ENCODE measurements around the gene PPP1R7.

DNA sequence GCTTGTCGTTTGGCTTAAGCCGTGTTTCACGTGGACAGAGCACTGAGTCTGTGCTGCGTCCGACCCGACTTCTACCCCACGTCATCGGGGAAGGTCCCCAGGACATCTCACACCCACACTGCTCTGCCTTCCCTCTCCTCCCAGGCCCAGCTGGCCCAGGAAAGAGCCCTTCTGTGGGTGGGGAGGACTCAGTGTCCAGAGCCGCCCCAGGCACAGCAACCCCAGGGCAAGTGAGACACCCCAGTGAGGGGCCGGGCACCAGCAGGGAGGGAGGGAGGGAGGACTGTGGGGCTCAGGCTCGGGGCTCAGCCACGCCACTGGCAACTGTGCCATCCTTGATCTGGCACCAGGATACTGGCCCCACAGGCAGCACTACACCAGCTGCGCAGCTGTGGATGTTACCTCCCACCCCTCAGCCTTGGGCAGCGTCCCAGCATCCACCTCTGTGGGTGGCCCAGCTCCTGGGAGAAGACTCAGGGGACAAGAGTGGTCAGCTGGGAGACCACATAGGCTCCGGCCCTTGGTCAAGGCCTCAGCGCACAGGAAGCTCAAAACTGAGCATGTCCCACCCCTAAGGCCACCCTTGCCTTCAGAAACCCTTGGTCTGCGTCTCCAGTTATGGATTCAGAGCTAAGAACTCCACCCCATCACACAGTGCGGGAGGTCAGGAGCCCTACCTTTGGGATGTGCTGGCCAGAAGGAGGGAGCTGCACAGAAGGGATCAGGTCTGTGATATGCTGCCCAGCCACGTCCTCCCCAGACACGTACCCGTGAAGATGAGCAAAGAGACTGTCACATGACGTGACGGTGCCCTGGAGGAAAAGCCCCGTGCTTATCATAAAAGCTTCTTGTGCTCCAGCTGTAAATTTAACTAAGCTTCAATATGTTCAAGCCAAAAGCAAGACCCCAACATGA is 12.7 kb upstream of the PPP1R7 start:
- TF ChIP-seq POLR2AphosphoS5 (IDR thresholded peaks at IDR 0.05; ENCODE audit: low read depth, low read length): no peak
- no peak for TF ChIP-seq JUND (IDR thresholded peaks at IDR 0.05)
- no peak for TF ChIP-seq FOXM1 (IDR thresholded peaks at IDR 0.05; ENCODE audit: low read depth)
- TF ChIP-seq, protein P1, sequence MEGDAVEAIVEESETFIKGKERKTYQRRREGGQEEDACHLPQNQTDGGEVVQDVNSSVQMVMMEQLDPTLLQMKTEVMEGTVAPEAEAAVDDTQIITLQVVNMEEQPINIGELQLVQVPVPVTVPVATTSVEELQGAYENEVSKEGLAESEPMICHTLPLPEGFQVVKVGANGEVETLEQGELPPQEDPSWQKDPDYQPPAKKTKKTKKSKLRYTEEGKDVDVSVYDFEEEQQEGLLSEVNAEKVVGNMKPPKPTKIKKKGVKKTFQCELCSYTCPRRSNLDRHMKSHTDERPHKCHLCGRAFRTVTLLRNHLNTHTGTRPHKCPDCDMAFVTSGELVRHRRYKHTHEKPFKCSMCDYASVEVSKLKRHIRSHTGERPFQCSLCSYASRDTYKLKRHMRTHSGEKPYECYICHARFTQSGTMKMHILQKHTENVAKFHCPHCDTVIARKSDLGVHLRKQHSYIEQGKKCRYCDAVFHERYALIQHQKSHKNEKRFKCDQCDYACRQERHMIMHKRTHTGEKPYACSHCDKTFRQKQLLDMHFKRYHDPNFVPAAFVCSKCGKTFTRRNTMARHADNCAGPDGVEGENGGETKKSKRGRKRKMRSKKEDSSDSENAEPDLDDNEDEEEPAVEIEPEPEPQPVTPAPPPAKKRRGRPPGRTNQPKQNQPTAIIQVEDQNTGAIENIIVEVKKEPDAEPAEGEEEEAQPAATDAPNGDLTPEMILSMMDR (IDR thresholded peaks at IDR 0.05): no peak
- no peak for TF ChIP-seq SIN3A (IDR thresholded peaks at IDR 0.05; ENCODE audit: borderline replicate concordance, low read depth, low read length)
- TF ChIP-seq, protein P2, sequence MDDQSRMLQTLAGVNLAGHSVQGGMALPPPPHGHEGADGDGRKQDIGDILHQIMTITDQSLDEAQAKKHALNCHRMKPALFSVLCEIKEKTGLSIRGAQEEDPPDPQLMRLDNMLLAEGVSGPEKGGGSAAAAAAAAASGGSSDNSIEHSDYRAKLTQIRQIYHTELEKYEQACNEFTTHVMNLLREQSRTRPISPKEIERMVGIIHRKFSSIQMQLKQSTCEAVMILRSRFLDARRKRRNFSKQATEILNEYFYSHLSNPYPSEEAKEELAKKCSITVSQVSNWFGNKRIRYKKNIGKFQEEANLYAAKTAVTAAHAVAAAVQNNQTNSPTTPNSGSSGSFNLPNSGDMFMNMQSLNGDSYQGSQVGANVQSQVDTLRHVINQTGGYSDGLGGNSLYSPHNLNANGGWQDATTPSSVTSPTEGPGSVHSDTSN (IDR thresholded peaks at IDR 0.05): no peak
